ENCODE measurements around the gene THSD1. TPM values are rescaled to one million over a fixed set of nuclear protein-coding genes. Genes with fewer than 3 reads are reported as not detected.

THSD1 gene
- total RNA-seq, 4 donors from 2014 or later, result 0.64 to 7.3 (median 4.8) TPM

GRCh38 chr13:52361225-52361624 lies 44.7 kb downstream of the THSD1 start:
- H3K4me3 ChIP-seq, result no peak overlapping the region
- H3K9me3 ChIP-seq, result no peaks in the 10 kb centered on the region
- no peaks in the 10 kb centered on the region for H3K27me3 ChIP-seq
- H3K4me1 ChIP-seq, result no peaks in the 10 kb centered on the region
- H3K36me3 ChIP-seq, result no peaks in the 10 kb centered on the region
- intact Hi-C loops (cut with DNase I), result no loop called here
- H3K27ac ChIP-seq, result no peak overlapping the region
- WGBS, 2 donors, result 50 to 82% methylated on average over 4 of the region's 4 CpGs
- TF ChIP-seq CTCF (IDR thresholded peaks at IDR 0.05), result no peak
- no peak for TF ChIP-seq POLR2A (IDR thresholded peaks at IDR 0.05)
- DNase-seq, result no peak

- no peak for DNase-seq
- intact Hi-C loops (cut with DNase I), result no loop called here
- no peaks in the 10 kb centered on the region for H3K27me3 ChIP-seq
- H3K27ac ChIP-seq, result no peak overlapping the region
- H3K4me3 ChIP-seq, result no peak overlapping the region
- H3K4me1 ChIP-seq, result no peaks in the 10 kb centered on the region
- WGBS, 2 donors, result 69 to 71% methylated on average over 4 of the region's 4 CpGs
- no peaks in the 10 kb centered on the region for H3K9me3 ChIP-seq
- TF ChIP-seq CTCF (IDR thresholded peaks at IDR 0.05) (no peak), POLR2A (IDR thresholded peaks at IDR 0.05) (no peak)
- H3K36me3 ChIP-seq, result no peaks in the 10 kb centered on the region
These were observed 46.4 kb downstream of the THSD1 start for GRCh38 chr13:52359534-52359933.

- no peak for DNase-seq
- no peak for TF ChIP-seq POLR2A (IDR thresholded peaks at IDR 0.05)
- TF ChIP-seq CTCF (IDR thresholded peaks at IDR 0.05), result no peak
- 52 to 63% methylated on average over 2 of the region's 2 CpGs for WGBS, 2 donors
These were observed 49.6 kb downstream of the THSD1 start for GRCh38 chr13:52356327-52356726.

GRCh38 chr13:52353193-52353592 lies 52.8 kb downstream of the THSD1 start:
- Histone ChIP-seq H3K27ac (no peak overlapping the region), H3K4me1 (no peaks in the 10 kb centered on the region), H3K36me3 (no peaks in the 10 kb centered on the region), H3K9me3 (no peaks in the 10 kb centered on the region), H3K4me3 (no peak overlapping the region), H3K27me3 (no peaks in the 10 kb centered on the region)
- TF ChIP-seq POLR2A (IDR thresholded peaks at IDR 0.05), result no peak
- no peak for TF ChIP-seq CTCF (IDR thresholded peaks at IDR 0.05)
- DNase-seq, result no peak
- intact Hi-C loops (cut with DNase I), result no loop called here
- 36 to 38% methylated on average over 1 of the region's 1 CpG for WGBS, 2 donors

More at GRCh38 chr13:52356327-52356726, 49.6 kb downstream of the THSD1 start:
- H3K4me1 ChIP-seq, result no peaks in the 10 kb centered on the region
- no peaks in the 10 kb centered on the region for H3K9me3 ChIP-seq
- intact Hi-C loops (cut with DNase I), result no loop called here
- H3K36me3 ChIP-seq, result no peaks in the 10 kb centered on the region
- no peak overlapping the region for H3K4me3 ChIP-seq
- H3K27ac ChIP-seq, result no peak overlapping the region
- no peaks in the 10 kb centered on the region for H3K27me3 ChIP-seq

GRCh38 chr13:52348983-52349780 lies 56.8 kb downstream of the THSD1 start:
- Histone ChIP-seq H3K9me3 (no peaks in the 10 kb centered on the region), H3K27ac (no peak overlapping the region), H3K27me3 (no peaks in the 10 kb centered on the region), H3K4me3 (no peak overlapping the region), H3K4me1 (peaks cover 0 to 11% (median 0%) of the 10 kb centered on the region in 3 donors), H3K36me3 (no peaks in the 10 kb centered on the region)
- intact Hi-C loops (cut with DNase I), result no loop called here
- TF ChIP-seq POLR2A (IDR thresholded peaks at IDR 0.05) (no peak), CTCF (IDR thresholded peaks at IDR 0.05) (no peak)
- WGBS, 2 donors, result 40 to 46% methylated on average over 6 of the region's 6 CpGs
- no peak for DNase-seq

All from esophagus squamous epithelium (tissue), 5 donors.